GM23248 (cell line): Measurements from ENCODE around the gene RPGRIP1L. TPM values are rescaled to one million over a fixed set of nuclear protein-coding genes. Genes with fewer than 3 reads are reported as not detected.

Source experiments
- DNase-seq: peaks from one replicate; pipeline ENCODE4 v3.0.0-alpha.2; 2015
- H2AFZ ChIP-seq: fragments of 200-600 bp; sonication (generic); 2 replicates; pipeline ENCODE4 v1.6.1; 2016; ENCODE audit warnings: antibody characterized with exemption
- H3F3A ChIP-seq: fragments of 200-600 bp; sonication (generic); 2 replicates; pipeline ENCODE4 v1.6.1; 2016; ENCODE audit warnings: mild to moderate bottlenecking, antibody characterized with exemption, mixed run types; ENCODE audit not compliant: insufficient read depth
- H3K27ac ChIP-seq: fragments of 200-600 bp; sonication (generic); 2 replicates; pipeline ENCODE4 v1.5.1; 2016; ENCODE audit warnings: mild to moderate bottlenecking
- H3K27me3 ChIP-seq: fragments of 200-600 bp; sonication (generic); replicated peaks from 2 replicates; pipeline ENCODE4 v1.6.1; 2016; ENCODE audit warnings: mild to moderate bottlenecking; ENCODE audit not compliant: insufficient read depth
- H3K36me3 ChIP-seq: fragments of 200-600 bp; sonication (generic); 2 replicates; pipeline ENCODE4 v1.6.1; 2016; ENCODE audit warnings: low read depth, mild to moderate bottlenecking
- H3K4me1 ChIP-seq: fragments of 200-600 bp; sonication (generic); 2 replicates; pipeline ENCODE4 v1.6.1; 2016; ENCODE audit warnings: mild to moderate bottlenecking; ENCODE audit not compliant: insufficient read depth
- H3K4me2 ChIP-seq: fragments of 200-600 bp; sonication (generic); one replicate; pipeline ENCODE4 v1.6.1; 2016; ENCODE audit warnings: mild to moderate bottlenecking; ENCODE audit not compliant: unreplicated experiment
- H3K4me3 ChIP-seq: fragments of 200-600 bp; sonication (generic); 2 replicates; pipeline ENCODE4 v1.5.1; 2016; ENCODE audit warnings: mild to moderate bottlenecking
- H3K79me2 ChIP-seq: fragments of 200-600 bp; sonication (generic); 2 replicates; pipeline ENCODE4 v1.6.1; 2016; ENCODE audit warnings: mild to moderate bottlenecking; ENCODE audit not compliant: insufficient read depth
- H3K9ac ChIP-seq: fragments of 200-600 bp; sonication (generic); 2 replicates; pipeline ENCODE4 v1.6.1; 2016; ENCODE audit warnings: mild to moderate bottlenecking
- H3K9me2 ChIP-seq: fragments of 200-600 bp; sonication (generic); 2 replicates; pipeline ENCODE4 v1.6.1; 2016; ENCODE audit warnings: mixed run types, mild to moderate bottlenecking, moderate library complexity; ENCODE audit not compliant: insufficient read depth
- H3K9me3 ChIP-seq: fragments of 200-600 bp; sonication (generic); one replicate; pipeline ENCODE4 v1.6.1; 2017; ENCODE audit warnings: low read depth
- H4K20me1 ChIP-seq: fragments of 200-600 bp; sonication (generic); 2 replicates; pipeline ENCODE4 v1.6.0; 2016; ENCODE audit not compliant: insufficient read depth
- EZH2 ChIP-seq: fragments of 200-600 bp; sonication (generic); IDR thresholded peaks from 2 replicates; pipeline ENCODE4 v1.6.1; 2018; ENCODE audit warnings: antibody characterized with exemption, mild to moderate bottlenecking; ENCODE audit not compliant: insufficient read depth, poor library complexity, severe bottlenecking
- EZH2phosphoT487 ChIP-seq: fragments of 200-600 bp; sonication (generic); IDR thresholded peaks from 2 replicates; pipeline ENCODE4 v1.6.1; 2018; ENCODE audit warnings: antibody characterized with exemption, moderate library complexity, mild to moderate bottlenecking, low read depth; ENCODE audit not compliant: insufficient read depth
- WGBS, 2 experiments: methylation state at CpG; one replicate each; pipeline ENCODE4 v1.1.6; 2015 to 2017; ENCODE audit warnings: low lambda C conversion rate in 2 of 2, low coverage in 1 of 2; ENCODE audit errors: missing lambda C conversion rate in 2 of 2; 5-methylcytosine and 5-hydroxymethylcytosine counted together
- in situ Hi-C: fragments of 300-500 bp; cut with MboI; formaldehyde crosslinking; loops from 2 replicates; pipeline ENCODE4 v1.15.0; 2020
- polyA plus RNA-seq: library from polyadenylated mRNA; unstranded; fragments of >200 nt; fragmentation: Nextera tagmentation; extraction: Ambion mirVana; gene quantifications from 2 replicates; pipeline ENCODE4 v1.2.1, GENCODE V29; 2016
- total RNA-seq: library from RNA; depleted of rRNA; stranded (reverse); fragments of >200 nt; shearing (Covaris generic); gene quantifications from 2 replicates; pipeline ENCODE4 v1.2.3, GENCODE V29; 2014

RPGRIP1L gene
- total and polyA plus RNA-seq, 2 experiments from 2014 or later = 16.3 to 16.8 TPM

GRCh38 chr16:53631236-53632025 lies 72.2 kb downstream of the RPGRIP1L start:
- in situ Hi-C loops = no loop called here

GRCh38 chr16:53629607-53630312 lies 73.9 kb downstream of the RPGRIP1L start:
- H4K20me1 ChIP-seq = no peaks in the 10 kb centered on the region
- no peak for TF ChIP-seq EZH2phosphoT487
- TF ChIP-seq EZH2 = no peak
- no peaks in the 10 kb centered on the region for H3F3A ChIP-seq
- H3K27me3 ChIP-seq = no peaks in the 10 kb centered on the region
- no peak overlapping the region for H3K4me2 ChIP-seq
- WGBS, 2 experiments = 87 to 88% methylated on average over 6 of the region's 6 CpGs
- H3K4me1 ChIP-seq = no peaks in the 10 kb centered on the region
- H3K36me3 ChIP-seq = peaks cover 20% of the 10 kb centered on the region; the same call in 1 of the 2 replicates
- in situ Hi-C loops = no loop called here
- DNase-seq = no peak
- H3K9ac ChIP-seq = no peak overlapping the region
- H3K9me2 ChIP-seq = no peaks in the 10 kb centered on the region
- no peak overlapping the region for H2AFZ ChIP-seq
- H3K4me3 ChIP-seq = no peak overlapping the region
- H3K27ac ChIP-seq = no peak overlapping the region
- H3K9me3 ChIP-seq = no peaks in the 10 kb centered on the region
- no peaks in the 10 kb centered on the region for H3K79me2 ChIP-seq

More at GRCh38 chr16:53631236-53632025, 72.2 kb downstream of the RPGRIP1L start:
- WGBS, 2 experiments = 96 to 98% methylated on average over 8 of the region's 8 CpGs
- Histone ChIP-seq H3K36me3 (peaks cover 21% of the 10 kb centered on the region; the same call in 1 of the 2 replicates), H3K4me1 (no peaks in the 10 kb centered on the region), H3K27me3 (no peaks in the 10 kb centered on the region), H3K9me2 (no peaks in the 10 kb centered on the region), H3F3A (no peaks in the 10 kb centered on the region), H3K9ac (no peak overlapping the region), H3K9me3 (no peaks in the 10 kb centered on the region), H3K4me3 (no peak overlapping the region), H4K20me1 (no peaks in the 10 kb centered on the region), H3K4me2 (no peak overlapping the region), H3K79me2 (no peaks in the 10 kb centered on the region), H3K27ac (no peak overlapping the region), H2AFZ (no peak overlapping the region)
- DNase-seq = no peak
- TF ChIP-seq EZH2 (no peak), EZH2phosphoT487 (no peak)

DNA sequence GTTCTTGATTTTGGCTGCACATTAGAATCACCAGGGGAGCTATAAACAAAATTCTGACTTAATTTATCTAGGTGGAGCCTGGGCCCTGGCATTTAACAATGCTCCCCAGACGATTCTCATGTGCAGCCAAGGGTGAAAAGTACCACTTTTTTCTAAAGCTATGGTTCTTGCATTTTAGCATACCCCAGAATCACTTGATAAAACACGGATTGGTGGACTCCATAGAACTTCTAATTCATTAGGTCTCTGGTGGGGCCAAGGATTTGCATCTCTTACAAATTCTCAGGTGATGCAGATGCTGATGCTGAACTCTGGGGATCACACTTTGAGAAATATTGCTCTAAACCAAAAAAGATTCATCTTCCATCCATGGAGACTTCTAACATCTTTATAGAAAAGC lies 74.5 kb downstream of the RPGRIP1L start:
- no peaks in the 10 kb centered on the region for H3K9me3 ChIP-seq
- WGBS, 2 experiments = 86 to 98% methylated on average over 2 of the region's 2 CpGs
- no peak overlapping the region for H2AFZ ChIP-seq
- no peak overlapping the region for H3K4me3 ChIP-seq
- H3K27ac ChIP-seq = no peak overlapping the region
- in situ Hi-C loops = no loop called here
- H4K20me1 ChIP-seq = no peaks in the 10 kb centered on the region
- H3K27me3 ChIP-seq = no peaks in the 10 kb centered on the region
- no peaks in the 10 kb centered on the region for H3F3A ChIP-seq
- H3K79me2 ChIP-seq = no peaks in the 10 kb centered on the region
- no peak overlapping the region for H3K9ac ChIP-seq
- no peak for DNase-seq
- H3K36me3 ChIP-seq = peaks cover 14% of the 10 kb centered on the region; the same call in 1 of the 2 replicates
- H3K4me2 ChIP-seq = no peak overlapping the region
- TF ChIP-seq EZH2 (no peak), EZH2phosphoT487 (no peak)
- no peaks in the 10 kb centered on the region for H3K9me2 ChIP-seq
- no peaks in the 10 kb centered on the region for H3K4me1 ChIP-seq

DNA sequence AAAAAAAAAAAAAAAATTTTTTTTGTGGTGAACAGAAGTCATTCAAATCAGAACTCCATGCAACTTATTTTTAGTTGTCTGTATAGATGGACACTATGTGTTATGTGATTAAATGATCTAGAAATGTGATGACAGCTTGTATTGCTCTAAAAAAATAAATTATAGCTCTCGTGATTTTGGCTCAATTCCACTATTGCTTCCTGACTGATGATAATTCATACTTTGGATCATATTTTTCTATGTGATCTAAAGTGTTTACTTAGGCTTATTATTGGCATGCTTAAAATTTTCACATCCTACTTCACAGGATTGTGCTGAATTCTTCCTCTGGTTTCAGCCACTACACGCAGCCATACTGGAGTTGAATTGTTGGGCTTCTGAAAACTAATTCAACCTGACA lies 76.8 kb downstream of the RPGRIP1L start:
- H3K9me3 ChIP-seq = no peaks in the 10 kb centered on the region
- peaks cover 4% of the 10 kb centered on the region; the same call in 1 of the 2 replicates for H3K36me3 ChIP-seq
- H3K4me2 ChIP-seq = no peak overlapping the region
- in situ Hi-C loops = no loop called here
- TF ChIP-seq EZH2 (no peak), EZH2phosphoT487 (no peak)
- DNase-seq = no peak
- no peaks in the 10 kb centered on the region for H3F3A ChIP-seq
- H3K27me3 ChIP-seq = no peaks in the 10 kb centered on the region
- H3K79me2 ChIP-seq = no peaks in the 10 kb centered on the region
- H2AFZ ChIP-seq = no peak overlapping the region
- no peak overlapping the region for H3K4me3 ChIP-seq
- no peaks in the 10 kb centered on the region for H4K20me1 ChIP-seq
- H3K9ac ChIP-seq = no peak overlapping the region
- H3K27ac ChIP-seq = no peak overlapping the region
- no peaks in the 10 kb centered on the region for H3K4me1 ChIP-seq
- H3K9me2 ChIP-seq = no peaks in the 10 kb centered on the region
- 65 to 68% methylated on average over 2 of the region's 2 CpGs for WGBS, 2 experiments
